OCI-LY1 (cell line): Measurements from ENCODE around the gene TMEM132A.

Experiments used
- H2AFZ ChIP-seq: fragments of 200-600 bp; sonication (generic), shearing (Covaris generic); 2 replicates; pipeline ENCODE4 v1.6.0; 2014; ENCODE audit warnings: antibody characterized with exemption, mild to moderate bottlenecking, low read length
- H3F3A ChIP-seq: fragments of 200-600 bp; sonication (generic), shearing (Covaris generic); 2 replicates; pipeline ENCODE4 v1.6.0; 2014; ENCODE audit warnings: mild to moderate bottlenecking, antibody characterized with exemption, low read length, moderate library complexity; ENCODE audit not compliant: insufficient read depth
- H3K27ac ChIP-seq: fragments of 200-600 bp; sonication (generic); 2 replicates; pipeline ENCODE4 v1.5.1; 2014; ENCODE audit warnings: low read length, mixed run types, mild to moderate bottlenecking, low read depth; ENCODE audit not compliant: poor library complexity, severe bottlenecking
- H3K27me3 ChIP-seq: fragments of 200-600 bp; sonication (generic); 2 replicates; pipeline ENCODE4 v1.6.0; 2014; ENCODE audit warnings: antibody characterized with exemption, mild to moderate bottlenecking, low read length, moderate library complexity; ENCODE audit not compliant: insufficient read depth
- H3K36me3 ChIP-seq: fragments of 200-600 bp; sonication (generic); 2 replicates; pipeline ENCODE4 v1.6.1; 2014; ENCODE audit warnings: mild to moderate bottlenecking, antibody characterized with exemption, low read length, moderate library complexity, mixed read lengths; ENCODE audit not compliant: insufficient read depth
- H3K4me1 ChIP-seq: fragments of 200-600 bp; sonication (generic); 2 replicates; pipeline ENCODE4 v1.5.1; 2014; ENCODE audit warnings: mild to moderate bottlenecking, low read length, moderate library complexity; ENCODE audit not compliant: insufficient read depth, severe bottlenecking
- H3K4me2 ChIP-seq: fragments of 200-600 bp; sonication (generic), shearing (Covaris generic); 2 replicates; pipeline ENCODE4 v1.6.1; 2014; ENCODE audit warnings: low read length
- H3K4me3 ChIP-seq: fragments of 200-600 bp; sonication (generic); 2 replicates; pipeline ENCODE4 v1.5.1; 2014; ENCODE audit warnings: low read length, low read depth, mild to moderate bottlenecking, mixed read lengths; ENCODE audit not compliant: poor library complexity, severe bottlenecking
- H3K79me2 ChIP-seq: fragments of 200-600 bp; shearing (Covaris generic); 2 replicates; pipeline ENCODE4 v1.6.1; 2016; ENCODE audit warnings: mixed run types, low read length, mixed read lengths; ENCODE audit not compliant: insufficient read depth
- H3K9ac ChIP-seq: fragments of 200-600 bp; sonication (generic), shearing (Covaris generic); 2 replicates; pipeline ENCODE4 v1.6.1; 2014; ENCODE audit warnings: mild to moderate bottlenecking, low read length, mixed read lengths
- H3K9me2 ChIP-seq: fragments of 200-600 bp; sonication (generic), shearing (Covaris generic); 2 replicates; pipeline ENCODE4 v1.6.1; 2014; ENCODE audit warnings: low read depth, mild to moderate bottlenecking, low read length, mixed read lengths
- H3K9me3 ChIP-seq: fragments of 200-600 bp; shearing (Covaris generic); 2 replicates; pipeline ENCODE4 v1.6.1; 2014; ENCODE audit warnings: low read length, mixed read lengths
- H4K20me1 ChIP-seq: fragments of 200-600 bp; sonication (generic), shearing (Covaris generic); 2 replicates; pipeline ENCODE4 v1.6.0; 2016; ENCODE audit warnings: mild to moderate bottlenecking, low read length; ENCODE audit not compliant: insufficient read depth
- EZH2 ChIP-seq: fragments of 200-600 bp; sonication (generic), shearing (Covaris generic); IDR thresholded peaks from 2 replicates; pipeline ENCODE4 v1.8.0; 2017; ENCODE audit warnings: borderline replicate concordance, mixed run types, mild to moderate bottlenecking, antibody characterized with exemption, low read length, moderate library complexity, mixed read lengths
- TF ChIP-seq, protein P1 (sequence below): fragments of 200-600 bp; sonication (generic), shearing (Covaris generic); IDR thresholded peaks from 2 replicates; pipeline ENCODE4 v1.5.1; 2017; ENCODE audit warnings: mild to moderate bottlenecking, antibody characterized with exemption, low read length, moderate library complexity, mixed read lengths

The TMEM132A gene

DNA sequence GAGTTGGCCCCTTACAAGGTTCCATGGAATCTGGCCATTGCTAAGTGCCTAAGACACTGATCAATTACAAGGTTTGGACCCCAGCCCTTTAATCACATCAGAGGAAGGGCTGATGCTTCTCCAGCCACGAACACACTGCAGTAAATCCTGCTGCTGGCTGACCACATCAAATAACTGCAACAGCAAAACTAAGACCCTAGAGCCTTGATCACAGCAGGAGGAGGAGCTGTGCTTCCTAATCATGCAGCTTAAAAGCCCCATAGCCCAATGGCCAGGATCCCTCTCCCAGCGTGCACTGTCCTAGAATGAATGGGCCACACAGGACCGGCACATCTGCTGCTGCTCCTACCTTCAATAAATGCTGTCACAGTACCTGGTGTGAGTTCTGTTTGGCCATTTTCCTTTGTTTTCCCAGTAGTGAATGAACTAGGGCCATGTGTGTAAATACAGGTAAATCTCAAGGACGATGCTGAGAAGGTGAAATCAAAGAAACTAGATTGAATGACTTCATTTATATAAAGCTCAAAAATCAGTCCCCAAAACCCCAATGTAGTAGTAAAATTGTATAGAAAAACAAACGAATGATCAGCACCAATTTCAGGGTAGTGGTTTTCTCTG, 44.2 kb upstream of the TMEM132A start:
- TF ChIP-seq EZH2 = no peak
- TF ChIP-seq, protein P1, sequence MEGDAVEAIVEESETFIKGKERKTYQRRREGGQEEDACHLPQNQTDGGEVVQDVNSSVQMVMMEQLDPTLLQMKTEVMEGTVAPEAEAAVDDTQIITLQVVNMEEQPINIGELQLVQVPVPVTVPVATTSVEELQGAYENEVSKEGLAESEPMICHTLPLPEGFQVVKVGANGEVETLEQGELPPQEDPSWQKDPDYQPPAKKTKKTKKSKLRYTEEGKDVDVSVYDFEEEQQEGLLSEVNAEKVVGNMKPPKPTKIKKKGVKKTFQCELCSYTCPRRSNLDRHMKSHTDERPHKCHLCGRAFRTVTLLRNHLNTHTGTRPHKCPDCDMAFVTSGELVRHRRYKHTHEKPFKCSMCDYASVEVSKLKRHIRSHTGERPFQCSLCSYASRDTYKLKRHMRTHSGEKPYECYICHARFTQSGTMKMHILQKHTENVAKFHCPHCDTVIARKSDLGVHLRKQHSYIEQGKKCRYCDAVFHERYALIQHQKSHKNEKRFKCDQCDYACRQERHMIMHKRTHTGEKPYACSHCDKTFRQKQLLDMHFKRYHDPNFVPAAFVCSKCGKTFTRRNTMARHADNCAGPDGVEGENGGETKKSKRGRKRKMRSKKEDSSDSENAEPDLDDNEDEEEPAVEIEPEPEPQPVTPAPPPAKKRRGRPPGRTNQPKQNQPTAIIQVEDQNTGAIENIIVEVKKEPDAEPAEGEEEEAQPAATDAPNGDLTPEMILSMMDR = no peak
- Histone ChIP-seq H3K9ac (no peak overlapping the region), H3K9me2 (no peaks in the 10 kb centered on the region), H3F3A (no peaks in the 10 kb centered on the region), H3K27ac (no peak overlapping the region), H2AFZ (no peak overlapping the region), H3K79me2 (no peaks in the 10 kb centered on the region), H3K4me1 (no peaks in the 10 kb centered on the region), H3K27me3 (no peaks in the 10 kb centered on the region), H3K4me2 (no peak overlapping the region), H3K9me3 (no peaks in the 10 kb centered on the region), H4K20me1 (no peaks in the 10 kb centered on the region), H3K36me3 (peaks cover 24% of the 10 kb centered on the region), H3K4me3 (no peak overlapping the region)

DNA sequence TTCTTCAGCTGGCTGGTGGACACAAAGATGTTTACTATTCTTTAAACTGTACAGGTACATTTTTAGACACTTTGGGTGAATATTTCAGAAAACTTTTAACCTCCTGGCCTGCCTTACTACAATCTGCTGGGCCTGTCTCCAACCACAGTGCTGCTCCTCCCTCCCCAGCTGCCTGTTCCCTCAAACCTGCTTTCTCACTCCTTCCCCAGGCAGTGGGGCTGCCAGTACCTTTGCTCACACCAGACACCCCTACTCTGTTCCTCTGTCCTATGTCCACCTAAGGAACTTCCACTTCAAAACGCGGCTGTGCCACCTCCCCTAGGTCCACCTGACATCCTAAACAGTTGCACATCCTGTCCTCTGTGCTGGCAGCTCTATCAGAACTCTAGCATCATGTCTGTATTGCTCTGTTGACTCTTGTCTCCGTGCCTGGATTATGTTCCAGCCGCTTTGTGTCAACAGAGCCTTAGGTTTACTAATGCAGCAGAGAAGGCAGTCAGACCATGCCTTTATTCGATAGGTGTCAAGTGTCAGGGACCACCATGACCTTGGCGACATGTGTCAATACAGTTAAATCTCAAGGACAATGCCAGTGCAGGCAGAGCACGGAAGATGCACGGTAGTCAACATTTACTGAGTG, 43.5 kb upstream of the TMEM132A start:
- Histone ChIP-seq H3K9me3 (no peaks in the 10 kb centered on the region), H3K4me1 (no peaks in the 10 kb centered on the region), H3K9me2 (no peaks in the 10 kb centered on the region), H4K20me1 (no peaks in the 10 kb centered on the region), H3K4me3 (no peak overlapping the region), H3K27me3 (no peaks in the 10 kb centered on the region), H3K36me3 (peaks cover 24% of the 10 kb centered on the region), H2AFZ (no peak overlapping the region), H3F3A (no peaks in the 10 kb centered on the region), H3K27ac (no peak overlapping the region), H3K9ac (no peak overlapping the region), H3K79me2 (no peaks in the 10 kb centered on the region), H3K4me2 (no peak overlapping the region)
- TF ChIP-seq EZH2 = no peak
- TF ChIP-seq, protein P1 = no peak

DNA sequence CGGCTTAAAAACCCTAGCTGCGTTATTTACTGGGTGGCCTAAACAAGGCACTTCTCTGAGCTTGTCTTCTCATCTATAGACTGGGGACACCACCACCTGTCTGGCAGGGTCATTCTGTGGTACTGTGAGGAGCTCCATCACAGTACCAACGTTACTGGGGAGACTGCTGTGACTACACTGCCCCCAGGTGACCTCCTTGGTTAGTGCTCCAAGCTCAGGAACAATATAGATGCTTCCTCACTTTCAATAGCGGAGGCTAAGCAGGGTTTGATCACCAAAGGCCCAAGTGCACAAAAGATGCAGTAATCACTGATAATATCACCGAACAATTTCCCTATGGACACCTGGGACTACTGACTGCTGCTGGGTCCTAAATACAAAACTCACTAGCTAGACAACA, 36.7 kb upstream of the TMEM132A start:
- H3K4me2 ChIP-seq = no peak overlapping the region
- H3K4me3 ChIP-seq = no peak overlapping the region
- no peaks in the 10 kb centered on the region for H4K20me1 ChIP-seq
- no peak overlapping the region for H2AFZ ChIP-seq
- H3K9me3 ChIP-seq = no peaks in the 10 kb centered on the region
- H3K9ac ChIP-seq = no peak overlapping the region
- TF ChIP-seq, protein P1 = peak; percentile 77
- TF ChIP-seq EZH2 = no peak
- peaks cover 40% of the 10 kb centered on the region; the same call in 1 of the 2 replicates for H3K36me3 ChIP-seq
- no peaks in the 10 kb centered on the region for H3F3A ChIP-seq
- no peaks in the 10 kb centered on the region for H3K27me3 ChIP-seq
- H3K9me2 ChIP-seq = no peaks in the 10 kb centered on the region
- H3K4me1 ChIP-seq = no peaks in the 10 kb centered on the region
- H3K27ac ChIP-seq = no peak overlapping the region
- H3K79me2 ChIP-seq = no peaks in the 10 kb centered on the region
